CD4-positive, alpha-beta T cell (primary cell): ENCODE measurements around the gene PARK7. TPM values are rescaled to one million over a fixed set of nuclear protein-coding genes. Genes with fewer than 3 reads are reported as not detected.
"Not testable (repeated sequence)": the region's sequence is repeated elsewhere in the genome, so short reads cannot be mapped to it uniquely, and the experiment has no call there.

ENCODE experiments used
- ATAC-seq: fragments of 200-7000 bp; cut with Tn5 transposase; one replicate; pipeline ENCODE4 v1.10.0; 2022; ENCODE audit warnings: mild to moderate bottlenecking; ENCODE audit not compliant: poor library complexity
- CTCF ChIA-PET: fragments of 350-600 bp; sonication (Branson Sonifier 250); formaldehyde crosslinking; loops from one replicate; lab custom pipeline; 2021; ENCODE audit warnings: antibody characterized with exemption, inconsistent platforms; lab: Charles Lee
- POLR2A ChIA-PET: fragments of 350-600 bp; sonication (Branson Sonifier 250); formaldehyde crosslinking; loops from one replicate; lab custom pipeline; 2021; ENCODE audit warnings: antibody characterized with exemption, inconsistent platforms; lab: Charles Lee
- DNase-seq, 14 experiments: peaks; one replicate each; pipeline ENCODE4 v3.0.0-alpha.2; 2013 to 2020; ENCODE audit warnings: mixed read lengths in 2 of 14
- H3K27ac ChIP-seq, 2 donors: one replicate each; pipeline versions ENCODE4 v1.5.1 to v1.7.0; 2013; ENCODE audit warnings: low read length in 2 of 2, low read depth in 1 of 2, mild to moderate bottlenecking in 1 of 2
- H3K27me3 ChIP-seq, 2 experiments: 1 replicate in 1 of 2; 2 replicates in 1 of 2; pipeline versions ENCODE4 v1.6.1 to v1.7.0; 2013; ENCODE audit warnings: low read length in 2 of 2, control low read depth in 1 of 2, mild to moderate bottlenecking in 1 of 2, moderate library complexity in 1 of 2; ENCODE audit not compliant: insufficient read depth in 2 of 2, control insufficient read depth in 1 of 2
- H3K36me3 ChIP-seq: one replicate; pipeline ENCODE4 v1.6.1; 2013; ENCODE audit warnings: low read length, control low read depth; ENCODE audit not compliant: insufficient read depth
- H3K4me1 ChIP-seq: one replicate; pipeline ENCODE4 v1.6.1; 2013; ENCODE audit warnings: low read length, control low read depth; ENCODE audit not compliant: insufficient read depth
- H3K4me3 ChIP-seq: one replicate; pipeline ENCODE4 v1.5.1; 2013; ENCODE audit warnings: mild to moderate bottlenecking, low read length, moderate library complexity
- H3K9me3 ChIP-seq, 2 experiments: 1 replicate in 1 of 2; 2 replicates in 1 of 2; pipeline versions ENCODE4 v1.6.1 to v1.7.0; 2013; ENCODE audit warnings: low read length in 2 of 2, mild to moderate bottlenecking in 2 of 2, control low read depth in 1 of 2, moderate library complexity in 1 of 2; ENCODE audit not compliant: control insufficient read depth in 1 of 2, insufficient read depth in 1 of 2
- H3K27ac Mint-ChIP-seq: one replicate; pipeline ENCODE4 v1.8.0; 2020; ENCODE audit warnings: mixed read lengths
- H3K27me3 Mint-ChIP-seq: one replicate; pipeline ENCODE4 v1.8.0; 2021; ENCODE audit warnings: mixed read lengths
- H3K36me3 Mint-ChIP-seq: one replicate; pipeline ENCODE4 v1.8.0; 2021; ENCODE audit warnings: low read depth, mixed read lengths
- H3K4me1 Mint-ChIP-seq: one replicate; pipeline ENCODE4 v1.8.0; 2021; ENCODE audit warnings: low read depth, mixed read lengths
- H3K4me3 Mint-ChIP-seq: one replicate; pipeline ENCODE4 v1.8.0; 2020; ENCODE audit warnings: mild to moderate bottlenecking, mixed read lengths
- H3K9me3 Mint-ChIP-seq: one replicate; pipeline ENCODE4 v1.8.0; 2020; ENCODE audit warnings: mixed read lengths
- intact Hi-C, 2 experiments: fragments of 100-400 bp; cut with DNase I in 1 of 2; cut with micrococcal nuclease in 1 of 2; formaldehyde crosslinking; loops; one replicate each; pipeline versions ENCODE4 v1.15.1 to v1.9.0; 2023 to 2025; cut with DNase I, micrococcal nuclease
- total RNA-seq, 174 experiments: library from RNA in 2 of 174; stranded (reverse) in 2 of 174; gene quantifications; one replicate each; pipeline ENCODE4 v1.2.3 and lab custom pipeline; 2021 to 2026
- TF ChIP-seq, protein P1 (sequence below): fragments of 200-600 bp; IDR thresholded peaks from one replicate; pipeline ENCODE4 v1.8.0; 2022; ENCODE audit warnings: antibody characterized with exemption, mild to moderate bottlenecking

The PARK7 gene
- total RNA-seq, 2 experiments from 2014 or later, result 57.7 to 62.4 TPM

DNA sequence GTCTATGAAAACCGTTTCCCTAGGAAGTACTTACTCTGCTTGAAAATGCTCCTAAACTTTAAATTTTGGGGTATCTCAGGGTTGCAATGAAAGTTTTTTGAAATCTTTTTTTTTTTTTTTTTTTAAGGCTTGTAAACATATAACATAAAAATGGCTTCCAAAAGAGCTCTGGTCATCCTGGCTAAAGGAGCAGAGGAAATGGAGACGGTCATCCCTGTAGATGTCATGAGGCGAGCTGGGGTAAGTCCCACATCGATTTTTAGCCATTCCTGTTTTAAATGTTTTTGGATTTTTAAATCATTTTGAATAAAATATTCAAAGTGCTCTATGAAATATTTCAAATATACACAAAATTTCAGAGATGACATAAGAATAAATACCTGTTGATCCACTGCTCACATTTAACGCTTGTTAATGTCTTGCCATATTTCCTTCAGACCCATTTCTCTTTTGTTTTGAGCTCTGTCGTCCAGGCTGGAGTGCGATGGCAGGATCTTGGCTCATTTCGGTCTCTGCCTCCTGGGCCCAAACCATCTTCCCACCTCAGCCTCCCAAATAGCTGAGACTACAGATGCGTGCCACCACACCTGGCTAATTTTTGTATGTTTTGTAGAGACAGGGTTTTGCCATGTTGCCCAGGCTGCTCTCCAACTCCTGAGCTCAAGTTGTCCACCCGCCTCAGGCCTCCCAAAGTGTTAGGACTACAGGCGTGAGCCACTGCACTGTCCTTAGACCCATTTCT is 1.3 kb downstream of the PARK7 start:
- POLR2A ChIA-PET, result interaction anchor here (2.4 kb wide), 2 partner anchors 14 to 32 kb away, joined by 7 to 13 read pairs; no protein-coding TSS in a partner anchor

GRCh38 chr1:7963378-7963730 is 1.8 kb downstream of the PARK7 start:
- peaks cover 41% of the 10 kb centered on the region for H3K36me3 ChIP-seq
- H3K9me3 Mint-ChIP-seq, H3K27ac ChIP-seq, H3K27me3 ChIP-seq, H3K27me3 Mint-ChIP-seq, H3K9me3 ChIP-seq, POLR2A ChIA-PET, DNase-seq, ATAC-seq, H3K4me3 ChIP-seq: not testable (repeated sequence)
- Mint-ChIP-seq H3K4me1 (peaks cover 81% of the 10 kb centered on the region), H3K4me3 (peak overlapping the region; percentile 95), H3K27ac (peak overlapping the region; percentile 98), H3K36me3 (peaks cover 66% of the 10 kb centered on the region)
- CTCF ChIA-PET, result interaction anchor here (1.7 kb wide), 1 partner anchor 12 kb away, joined by 5 read pairs; no protein-coding TSS in a partner anchor
- intact Hi-C loops, result loop anchor here (5.0 to 10.0 kb wide), 3 partner anchors 189 to 1181 kb away; partner anchors contain the start of gene ENO1 (in 1 of the 2)
- peaks cover 49% of the 10 kb centered on the region for H3K4me1 ChIP-seq

More for the DNA sequence above, 1.3 kb downstream of the PARK7 start:
- TF ChIP-seq, protein P1, sequence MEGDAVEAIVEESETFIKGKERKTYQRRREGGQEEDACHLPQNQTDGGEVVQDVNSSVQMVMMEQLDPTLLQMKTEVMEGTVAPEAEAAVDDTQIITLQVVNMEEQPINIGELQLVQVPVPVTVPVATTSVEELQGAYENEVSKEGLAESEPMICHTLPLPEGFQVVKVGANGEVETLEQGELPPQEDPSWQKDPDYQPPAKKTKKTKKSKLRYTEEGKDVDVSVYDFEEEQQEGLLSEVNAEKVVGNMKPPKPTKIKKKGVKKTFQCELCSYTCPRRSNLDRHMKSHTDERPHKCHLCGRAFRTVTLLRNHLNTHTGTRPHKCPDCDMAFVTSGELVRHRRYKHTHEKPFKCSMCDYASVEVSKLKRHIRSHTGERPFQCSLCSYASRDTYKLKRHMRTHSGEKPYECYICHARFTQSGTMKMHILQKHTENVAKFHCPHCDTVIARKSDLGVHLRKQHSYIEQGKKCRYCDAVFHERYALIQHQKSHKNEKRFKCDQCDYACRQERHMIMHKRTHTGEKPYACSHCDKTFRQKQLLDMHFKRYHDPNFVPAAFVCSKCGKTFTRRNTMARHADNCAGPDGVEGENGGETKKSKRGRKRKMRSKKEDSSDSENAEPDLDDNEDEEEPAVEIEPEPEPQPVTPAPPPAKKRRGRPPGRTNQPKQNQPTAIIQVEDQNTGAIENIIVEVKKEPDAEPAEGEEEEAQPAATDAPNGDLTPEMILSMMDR, result no peak
- Histone ChIP-seq H3K27ac (peak overlapping the region in 1 of 2 donors; percentile 94), H3K4me1 (peaks cover 49% of the 10 kb centered on the region), H3K9me3 (no peaks in the 10 kb centered on the region), H3K27me3 (no peaks in the 10 kb centered on the region), H3K36me3 (peaks cover 39% of the 10 kb centered on the region), H3K4me3 (peak overlapping the region; percentile 84)
- DNase-seq (no peak), ATAC-seq (no peak)
- intact Hi-C loops, result loop anchor here (5.0 to 10.0 kb wide), 3 partner anchors 189 to 1181 kb away; partner anchors contain the start of gene ENO1 (in 1 of the 2)
- CTCF ChIA-PET, result interaction anchor here (0.7 to 1.7 kb wide), 2 partner anchors 12 to 1307 kb away, joined by 3 to 5 read pairs; no protein-coding TSS in a partner anchor
- Mint-ChIP-seq H3K27me3 (no peaks in the 10 kb centered on the region), H3K4me1 (peaks cover 81% of the 10 kb centered on the region), H3K27ac (peak overlapping the region; percentile 98), H3K36me3 (peaks cover 66% of the 10 kb centered on the region), H3K9me3 (no peaks in the 10 kb centered on the region), H3K4me3 (peak overlapping the region; percentile 95)

- intact Hi-C loops, result loop anchor here (5.0 to 10.0 kb wide), 3 partner anchors 188 to 1182 kb away; partner anchors contain the start of gene ENO1 (in 1 of the 2)
- H3K27me3 ChIP-seq, H3K27ac ChIP-seq, H3K27me3 Mint-ChIP-seq, CTCF ChIA-PET, POLR2A ChIA-PET, H3K4me3 ChIP-seq, H3K9me3 Mint-ChIP-seq, DNase-seq, H3K9me3 ChIP-seq, ATAC-seq: not testable (repeated sequence)
- H3K36me3 ChIP-seq, result peaks cover 43% of the 10 kb centered on the region
- H3K27ac Mint-ChIP-seq, result peak overlapping the region; percentile 98
- H3K36me3 Mint-ChIP-seq, result peaks cover 69% of the 10 kb centered on the region
- peak overlapping the region; percentile 67 for H3K4me3 Mint-ChIP-seq
- peaks cover 83% of the 10 kb centered on the region for H3K4me1 Mint-ChIP-seq
- peaks cover 49% of the 10 kb centered on the region for H3K4me1 ChIP-seq
Measured at GRCh38 chr1:7963841-7964240, 2.3 kb downstream of the PARK7 start.

DNA sequence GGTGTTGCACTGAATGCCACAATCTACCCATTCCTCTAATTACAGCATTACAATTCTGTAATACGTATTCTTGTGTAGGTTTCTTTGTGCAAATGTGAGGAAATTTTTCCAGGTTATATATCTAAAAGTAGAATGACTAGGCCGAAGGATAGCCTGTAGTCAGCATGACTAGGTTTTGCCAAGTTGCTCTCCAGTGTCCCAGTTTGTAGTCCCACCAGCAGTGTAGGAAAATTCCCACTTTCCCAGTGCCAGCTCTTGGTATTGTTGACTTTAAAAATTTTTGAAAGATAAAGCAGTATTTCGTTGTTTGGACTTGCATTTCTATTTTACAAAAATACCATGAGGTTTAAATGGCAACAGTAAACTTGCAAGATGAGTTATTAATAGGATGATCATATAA is 3.0 kb downstream of the PARK7 start:
- H3K4me3 Mint-ChIP-seq, result peak overlapping the region; percentile 63

More for the DNA sequence above, 3.0 kb downstream of the PARK7 start:
- POLR2A ChIA-PET, result no interaction called here
- H3K4me1 ChIP-seq, result peaks cover 49% of the 10 kb centered on the region
- Mint-ChIP-seq H3K36me3 (peaks cover 75% of the 10 kb centered on the region), H3K27me3 (no peaks in the 10 kb centered on the region), H3K9me3 (no peaks in the 10 kb centered on the region), H3K4me1 (peaks cover 80% of the 10 kb centered on the region), H3K27ac (peak overlapping the region; percentile 98)
- no peak overlapping the region for H3K27ac ChIP-seq
- no peaks in the 10 kb centered on the region for H3K27me3 ChIP-seq
- DNase-seq (no peak), ATAC-seq (no peak)
- intact Hi-C loops, result loop anchor here (5.0 to 10.0 kb wide), 3 partner anchors 188 to 1182 kb away; partner anchors contain the start of gene ENO1 (in 1 of the 2)
- H3K36me3 ChIP-seq, result peaks cover 50% of the 10 kb centered on the region
- H3K4me3 ChIP-seq, result no peak overlapping the region
- TF ChIP-seq, protein P1, result no peak
- no peaks in the 10 kb centered on the region for H3K9me3 ChIP-seq
- CTCF ChIA-PET, result interaction anchor here (1.3 kb wide), 1 partner anchor 10 kb away, joined by 5 read pairs; no protein-coding TSS in a partner anchor
